Nephron progenitor cell (in vitro differentiated cells): ENCODE data around the gene CYP1B1.
"Not testable (repeated sequence)": the region's sequence is repeated elsewhere in the genome, so short reads cannot be mapped to it uniquely, and the experiment has no call there.

Experiments
- DNase-seq: peaks from one replicate; pipeline ENCODE4 v3.0.0; 2021
- H3K27ac Mint-ChIP-seq: 2 replicates; pipeline ENCODE4 v1.8.0; 2021; ENCODE audit warnings: mild to moderate bottlenecking, moderate library complexity, mixed read lengths
- H3K27me3 Mint-ChIP-seq: 2 replicates; pipeline ENCODE4 v1.8.0; 2021; ENCODE audit warnings: mild to moderate bottlenecking, low read depth, mixed read lengths; ENCODE audit not compliant: poor library complexity
- H3K36me3 Mint-ChIP-seq: 2 replicates; pipeline ENCODE4 v1.8.0; 2021; ENCODE audit warnings: low read depth, mixed read lengths
- H3K4me1 Mint-ChIP-seq: 2 replicates; pipeline ENCODE4 v1.8.0; 2021; ENCODE audit warnings: mixed read lengths
- H3K4me3 Mint-ChIP-seq: 2 replicates; pipeline ENCODE4 v1.8.0; 2021; ENCODE audit warnings: mild to moderate bottlenecking, moderate library complexity, mixed read lengths
- H3K9me3 Mint-ChIP-seq: 2 replicates; pipeline ENCODE4 v1.8.0; 2021; ENCODE audit warnings: mild to moderate bottlenecking, moderate library complexity, mixed read lengths
- CTCF ChIP-seq: fragments of 200-600 bp; sonication (generic); IDR thresholded peaks from 2 replicates; pipeline ENCODE4 v1.5.0; 2021; ENCODE audit warnings: antibody characterized with exemption

CYP1B1 gene

GRCh38 chr2:38120829-38121228 lies 44.9 kb upstream of the CYP1B1 start:
- no peak overlapping the region for H3K4me3 Mint-ChIP-seq
- H3K36me3 Mint-ChIP-seq: peaks cover 2% of the 10 kb centered on the region
- TF ChIP-seq CTCF: no peak
- peaks cover 12% of the 10 kb centered on the region for H3K27me3 Mint-ChIP-seq
- no peak overlapping the region for H3K27ac Mint-ChIP-seq
- H3K9me3 Mint-ChIP-seq: peaks cover 13% of the 10 kb centered on the region
- peaks cover 29% of the 10 kb centered on the region for H3K4me1 Mint-ChIP-seq
- DNase-seq: no peak

GRCh38 chr2:38120264-38120592 lies 44.3 kb upstream of the CYP1B1 start:
- H3K4me1 Mint-ChIP-seq: peaks cover 35% of the 10 kb centered on the region
- H3K27me3 Mint-ChIP-seq: peaks cover 12% of the 10 kb centered on the region
- H3K4me3 Mint-ChIP-seq: no peak overlapping the region
- no peak for DNase-seq
- no peak for TF ChIP-seq CTCF
- H3K9me3 Mint-ChIP-seq: peaks cover 10% of the 10 kb centered on the region
- H3K27ac Mint-ChIP-seq: no peak overlapping the region
- no peaks in the 10 kb centered on the region for H3K36me3 Mint-ChIP-seq

DNA sequence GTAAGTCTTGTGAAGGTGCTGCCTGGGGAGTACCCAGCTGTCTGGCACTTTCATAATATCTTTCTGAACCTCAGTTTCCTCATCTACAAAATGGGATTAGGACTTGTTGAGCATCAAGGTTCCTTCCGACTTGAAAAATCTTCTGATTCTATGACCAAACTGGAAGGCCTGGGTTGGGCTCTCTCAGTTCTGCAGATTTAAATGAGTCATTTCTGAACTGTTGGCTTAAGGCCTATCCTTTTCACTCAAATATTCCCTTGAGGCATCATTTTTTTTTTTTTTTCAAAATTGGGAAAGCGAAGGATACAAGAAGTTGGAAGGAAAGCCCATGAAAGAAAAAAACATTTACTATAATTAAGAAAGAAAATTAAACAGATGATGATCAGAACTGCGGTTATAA lies 40.8 kb upstream of the CYP1B1 start:
- Mint-ChIP-seq H3K27ac (no peak overlapping the region), H3K36me3 (peaks cover 13% of the 10 kb centered on the region), H3K27me3 (peaks cover 12% of the 10 kb centered on the region), H3K4me1 (peaks cover 37% of the 10 kb centered on the region), H3K9me3 (peaks cover 26% of the 10 kb centered on the region), H3K4me3 (no peak overlapping the region)
- TF ChIP-seq CTCF: no peak
- DNase-seq: no peak

GRCh38 chr2:38115216-38116032 lies 39.5 kb upstream of the CYP1B1 start:
- Mint-ChIP-seq H3K36me3 (peaks cover 13% of the 10 kb centered on the region), H3K4me3 (no peak overlapping the region), H3K27me3 (peaks cover 8% of the 10 kb centered on the region), H3K4me1 (peaks cover 30% of the 10 kb centered on the region), H3K9me3 (peaks cover 37% of the 10 kb centered on the region), H3K27ac (no peak overlapping the region)
- DNase-seq: peak; percentile 89
- peak; percentile 99 for TF ChIP-seq CTCF

- H3K36me3 Mint-ChIP-seq: peaks cover 13% of the 10 kb centered on the region
- DNase-seq: no peak
- H3K4me1 Mint-ChIP-seq: peaks cover 29% of the 10 kb centered on the region
- TF ChIP-seq CTCF: no peak
- H3K4me3 Mint-ChIP-seq: no peak overlapping the region
- H3K9me3 Mint-ChIP-seq: peaks cover 34% of the 10 kb centered on the region
- H3K27ac Mint-ChIP-seq: no peak overlapping the region
- peaks cover 5% of the 10 kb centered on the region for H3K27me3 Mint-ChIP-seq
These were observed 38.2 kb upstream of the CYP1B1 start for GRCh38 chr2:38113981-38114708.

DNA sequence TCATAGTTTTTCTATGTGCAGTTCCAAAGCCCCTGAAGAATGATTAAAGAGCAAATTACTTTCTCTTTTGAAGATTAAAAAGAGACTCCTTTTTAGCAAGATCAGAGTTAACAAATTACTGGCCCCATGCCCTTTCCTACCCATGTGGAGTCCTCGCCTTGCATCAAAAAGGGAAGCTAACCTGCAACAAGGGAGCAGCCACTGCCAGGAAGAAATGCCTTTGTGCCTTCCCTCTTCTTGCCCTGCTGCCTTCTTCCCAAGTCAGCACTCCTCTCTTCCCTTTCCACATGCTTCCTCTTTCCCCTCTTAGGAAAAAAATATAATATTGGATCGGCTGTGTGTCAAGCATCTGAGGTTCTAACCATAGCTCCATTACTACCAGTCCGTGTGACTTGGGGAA lies 37.1 kb upstream of the CYP1B1 start:
- peaks cover 38% of the 10 kb centered on the region for H3K4me1 Mint-ChIP-seq
- no peak overlapping the region for H3K4me3 Mint-ChIP-seq
- H3K9me3 Mint-ChIP-seq: peaks cover 28% of the 10 kb centered on the region
- H3K36me3 Mint-ChIP-seq: peaks cover 13% of the 10 kb centered on the region
- TF ChIP-seq CTCF: no peak
- peaks cover 3% of the 10 kb centered on the region for H3K27me3 Mint-ChIP-seq
- H3K27ac Mint-ChIP-seq: no peak overlapping the region
- DNase-seq: no peak

DNA sequence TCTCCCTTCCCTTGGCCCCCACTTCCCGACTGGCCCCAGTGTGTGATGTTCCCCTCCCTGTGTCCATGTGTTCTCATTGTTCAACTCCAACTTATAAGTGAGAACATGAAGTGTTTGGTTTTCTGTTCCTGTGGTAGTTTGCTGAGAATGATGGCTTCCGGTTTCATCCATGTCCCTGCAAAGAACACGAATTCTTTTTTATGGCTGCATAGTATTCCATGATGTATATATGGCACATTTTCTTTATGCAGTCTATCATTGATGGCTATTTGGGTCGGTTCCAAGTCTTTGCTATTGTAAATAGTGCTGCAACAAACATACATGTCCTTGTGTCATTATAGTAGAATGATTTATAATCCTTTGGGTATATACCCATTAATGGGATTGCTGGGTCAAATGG lies 35.4 kb upstream of the CYP1B1 start:
- H3K27me3 Mint-ChIP-seq, H3K4me3 Mint-ChIP-seq, DNase-seq, H3K27ac Mint-ChIP-seq: not testable (repeated sequence)
- Mint-ChIP-seq H3K9me3 (peaks cover 28% of the 10 kb centered on the region), H3K4me1 (peaks cover 53% of the 10 kb centered on the region), H3K36me3 (peaks cover 13% of the 10 kb centered on the region)
